ENCODE measurements around the gene MAP3K20.

Gene MAP3K20

DNA sequence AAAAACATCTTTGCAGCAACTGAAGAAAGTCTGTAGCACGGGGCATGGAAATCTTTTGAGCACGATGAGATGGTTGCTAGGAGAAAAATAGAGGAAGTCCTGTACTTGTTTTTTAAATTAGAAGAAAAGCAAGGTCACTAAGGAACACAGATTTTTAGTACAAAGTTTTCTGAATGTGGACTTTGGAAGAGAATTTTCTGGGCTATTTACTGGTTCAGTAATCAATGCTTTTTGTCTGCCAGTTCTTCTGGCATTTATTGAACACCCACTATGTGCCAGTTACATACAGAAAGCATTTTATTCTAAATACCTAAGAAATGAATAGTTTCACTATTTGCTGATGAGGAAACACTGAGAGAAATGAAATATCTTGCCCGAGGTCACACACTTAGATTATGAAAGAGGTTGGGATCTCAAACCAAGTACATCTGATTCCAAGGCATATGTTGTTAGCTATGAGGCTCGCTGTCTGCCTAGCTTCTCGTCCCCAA, 15.6 kb upstream of the MAP3K20 start:
- Mint-ChIP-seq H3K27ac (no peak overlapping the region), H3K4me1 (no peaks in the 10 kb centered on the region), H3K27me3 (peaks cover 17% of the 10 kb centered on the region), H3K36me3 (ENCODE audit: low read depth) (no peaks in the 10 kb centered on the region), H3K9me3 (no peaks in the 10 kb centered on the region), H3K4me3 (no peak overlapping the region)
- ATAC-seq (no peak), DNase-seq (no peak)

DNA sequence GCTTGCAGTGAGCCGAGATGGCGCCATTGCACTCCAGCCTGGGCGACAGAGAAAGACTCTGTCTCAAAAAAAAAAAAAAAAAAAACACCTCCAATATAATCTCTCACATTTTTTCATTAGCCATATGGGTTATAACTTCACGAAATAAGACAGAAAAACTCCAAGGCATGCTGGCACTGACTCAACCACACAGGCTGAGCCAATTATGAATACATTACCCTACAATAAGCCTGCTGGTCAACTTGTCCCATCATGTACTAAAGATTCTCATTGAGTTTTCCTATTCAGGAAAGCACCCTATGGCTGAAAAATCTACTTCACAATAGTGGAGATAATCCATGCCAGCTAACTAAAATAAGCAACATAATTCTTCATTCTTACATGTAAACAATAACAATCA, 12.8 kb upstream of the MAP3K20 start:
- no peaks in the 10 kb centered on the region for H3K9me3 Mint-ChIP-seq

DNA sequence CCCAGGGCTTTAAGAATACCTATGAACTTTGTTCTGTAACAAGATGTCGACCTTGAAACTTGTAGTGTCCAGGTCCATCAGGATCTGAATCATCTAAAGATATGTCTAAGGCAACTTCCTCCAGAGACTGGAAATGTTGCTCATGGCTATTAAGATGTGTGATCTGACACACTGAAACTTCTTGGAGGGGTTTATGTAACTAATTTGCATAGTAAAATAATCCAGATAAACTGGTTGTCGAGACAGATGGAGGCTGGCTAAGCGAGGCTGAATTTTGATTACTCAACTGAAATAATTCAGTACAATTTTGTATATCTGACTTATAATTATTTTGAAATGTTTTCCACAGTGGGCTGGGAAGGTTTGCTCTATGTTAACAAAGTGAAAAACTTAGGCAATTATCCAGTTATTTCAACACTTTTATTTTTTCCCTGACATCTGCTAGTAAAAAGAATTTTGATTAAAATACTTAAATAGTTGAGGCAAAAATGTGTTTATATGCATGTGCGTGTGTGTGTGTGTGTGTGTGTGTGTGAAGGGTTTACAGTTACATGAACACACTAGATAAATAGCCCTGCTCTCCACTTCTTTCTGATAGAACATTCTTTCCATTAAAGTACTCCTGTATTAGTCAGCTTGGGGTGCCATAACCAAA, 11.4 kb upstream of the MAP3K20 start:
- Mint-ChIP-seq H3K4me3 (no peak overlapping the region), H3K27ac (no peak overlapping the region), H3K9me3 (no peaks in the 10 kb centered on the region), H3K4me1 (no peaks in the 10 kb centered on the region), H3K36me3 (ENCODE audit: low read depth) (no peaks in the 10 kb centered on the region), H3K27me3 (peaks cover 26% of the 10 kb centered on the region)
- no peak for DNase-seq
- no peak for ATAC-seq

More for the DNA sequence above, 12.8 kb upstream of the MAP3K20 start:
- ATAC-seq (no peak), DNase-seq (no peak)
- H3K36me3 Mint-ChIP-seq (ENCODE audit: low read depth): no peaks in the 10 kb centered on the region
- H3K4me3 Mint-ChIP-seq: no peak overlapping the region
- H3K4me1 Mint-ChIP-seq: no peaks in the 10 kb centered on the region
- no peak overlapping the region for H3K27ac Mint-ChIP-seq
- H3K27me3 Mint-ChIP-seq: peaks cover 26% of the 10 kb centered on the region

DNA sequence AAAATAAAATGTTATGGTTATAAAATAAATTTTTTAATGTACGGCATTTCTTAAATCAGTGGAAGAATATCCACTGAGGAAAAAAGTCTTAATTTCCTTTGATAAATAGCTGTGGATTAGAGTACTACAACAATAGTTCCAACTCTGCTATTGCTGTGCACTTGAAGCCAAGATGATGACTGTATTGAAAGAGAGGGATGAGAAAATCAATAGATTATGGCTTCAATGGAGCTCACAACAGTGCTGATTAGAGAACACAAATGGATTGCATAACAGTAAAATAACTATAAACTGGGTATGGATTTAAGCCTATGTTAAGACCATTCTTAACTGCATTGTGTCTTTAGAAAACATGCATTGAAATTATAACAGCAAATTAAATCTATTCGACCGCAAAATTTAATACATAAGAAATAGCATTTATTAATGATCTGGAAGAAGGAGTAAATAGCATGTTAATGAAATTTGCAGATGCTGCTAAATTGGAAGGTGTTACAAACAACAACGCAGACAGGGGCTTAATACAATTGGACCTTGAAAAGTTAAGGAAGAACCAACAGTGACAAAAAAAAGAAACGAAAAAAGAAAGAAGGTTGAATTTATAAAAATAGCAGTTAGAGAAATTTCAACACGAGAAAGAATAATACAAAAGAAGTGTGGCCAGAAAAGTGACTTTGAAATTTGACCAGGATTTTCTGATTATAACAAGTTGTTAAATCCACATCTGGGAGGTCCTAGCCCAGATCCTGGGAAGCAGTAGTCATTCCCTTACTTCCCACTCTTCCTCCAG, 8.6 kb upstream of the MAP3K20 start:
- Mint-ChIP-seq H3K4me3 (no peak overlapping the region), H3K27me3 (peaks cover 26% of the 10 kb centered on the region), H3K4me1 (no peaks in the 10 kb centered on the region), H3K36me3 (ENCODE audit: low read depth) (no peaks in the 10 kb centered on the region), H3K9me3 (no peaks in the 10 kb centered on the region), H3K27ac (no peak overlapping the region)
- ATAC-seq (no peak), DNase-seq (no peak)

DNA sequence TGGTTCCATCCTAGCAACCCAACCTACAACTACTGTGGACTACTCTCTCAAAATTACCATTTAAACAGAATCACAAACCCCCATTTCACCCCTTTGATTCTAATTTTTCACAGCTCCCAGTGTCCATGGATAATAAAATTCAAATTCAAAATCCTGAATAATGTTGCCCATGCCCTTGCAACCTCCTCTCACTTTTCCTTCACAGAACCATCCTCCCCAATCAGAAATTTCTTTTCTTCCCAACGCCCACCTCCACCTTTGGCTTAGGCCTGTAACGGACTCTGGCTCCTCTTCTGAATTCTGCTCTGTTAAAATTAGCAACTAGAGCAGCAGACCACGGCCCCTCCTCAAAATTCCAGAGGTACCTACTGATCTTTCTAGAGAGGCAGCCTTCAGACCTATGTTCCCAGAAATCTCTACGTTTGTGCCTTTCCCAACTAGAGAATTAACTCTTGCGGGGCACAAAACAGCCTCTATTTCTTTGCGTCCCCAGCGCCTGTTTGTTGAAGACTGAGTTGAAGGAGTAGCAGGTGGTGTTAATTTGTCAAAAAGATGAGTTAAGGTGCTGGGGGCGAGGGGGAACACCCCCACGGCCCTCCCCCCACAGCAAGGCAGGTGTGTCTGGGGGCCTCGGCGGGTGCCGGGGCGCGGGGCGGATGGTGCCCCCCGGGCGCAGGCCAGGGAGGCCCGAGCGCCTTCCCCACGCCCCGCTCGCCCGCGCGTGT, 428 bp upstream of the MAP3K20 start:
- Mint-ChIP-seq H3K4me1 (peaks cover 22% of the 10 kb centered on the region), H3K27me3 (peaks cover 44% of the 10 kb centered on the region), H3K4me3 (peak overlapping the region; percentile 75), H3K36me3 (ENCODE audit: low read depth) (no peaks in the 10 kb centered on the region), H3K9me3 (no peaks in the 10 kb centered on the region), H3K27ac (no peak overlapping the region)
- DNase-seq: no peak
- ATAC-seq: no peak

DNA sequence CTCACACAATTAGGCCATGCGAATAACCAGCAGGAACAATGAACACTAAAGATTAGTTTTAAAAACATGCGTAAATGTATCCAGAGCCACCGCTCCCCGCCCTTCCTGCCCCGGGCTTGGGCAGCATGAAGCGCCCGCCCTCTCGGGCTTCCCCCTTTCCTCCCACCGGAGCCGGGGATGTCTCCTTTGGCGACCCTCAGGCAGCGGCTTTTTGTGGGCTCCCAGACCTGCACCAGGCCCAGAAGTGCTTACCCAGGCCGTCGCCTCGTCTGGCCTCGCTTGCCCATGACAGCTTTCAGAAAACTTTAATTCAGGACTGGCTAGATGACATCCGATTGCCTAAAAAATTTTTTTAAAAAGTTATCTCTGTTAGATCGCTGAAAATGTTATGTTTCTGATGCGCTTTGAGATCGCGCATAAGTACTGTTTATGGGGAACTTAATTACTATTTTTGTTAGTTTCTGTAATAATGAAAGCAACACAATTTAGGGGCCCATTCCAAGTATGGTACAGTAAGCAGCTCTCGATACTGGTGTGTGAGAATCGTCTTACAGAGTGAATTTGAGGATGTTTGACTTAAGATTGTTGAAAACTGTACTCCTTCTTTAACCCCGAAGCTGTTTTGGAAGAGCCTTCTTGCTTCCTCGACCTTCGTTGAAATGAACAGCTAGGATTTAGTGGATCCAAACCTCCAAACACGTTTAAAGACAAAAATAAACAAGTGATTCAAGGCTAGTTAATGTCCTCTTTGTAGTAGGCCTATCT, 1.1 kb downstream of the MAP3K20 start:
- Mint-ChIP-seq H3K27me3 (peaks cover 38% of the 10 kb centered on the region), H3K9me3 (no peaks in the 10 kb centered on the region), H3K4me3 (peak overlapping the region; percentile 83), H3K27ac (peak overlapping the region; percentile 79), H3K36me3 (ENCODE audit: low read depth) (peaks cover 1% of the 10 kb centered on the region), H3K4me1 (peaks cover 22% of the 10 kb centered on the region)
- peak; percentile 38 for DNase-seq
- peak; percentile 47 for ATAC-seq

DNA sequence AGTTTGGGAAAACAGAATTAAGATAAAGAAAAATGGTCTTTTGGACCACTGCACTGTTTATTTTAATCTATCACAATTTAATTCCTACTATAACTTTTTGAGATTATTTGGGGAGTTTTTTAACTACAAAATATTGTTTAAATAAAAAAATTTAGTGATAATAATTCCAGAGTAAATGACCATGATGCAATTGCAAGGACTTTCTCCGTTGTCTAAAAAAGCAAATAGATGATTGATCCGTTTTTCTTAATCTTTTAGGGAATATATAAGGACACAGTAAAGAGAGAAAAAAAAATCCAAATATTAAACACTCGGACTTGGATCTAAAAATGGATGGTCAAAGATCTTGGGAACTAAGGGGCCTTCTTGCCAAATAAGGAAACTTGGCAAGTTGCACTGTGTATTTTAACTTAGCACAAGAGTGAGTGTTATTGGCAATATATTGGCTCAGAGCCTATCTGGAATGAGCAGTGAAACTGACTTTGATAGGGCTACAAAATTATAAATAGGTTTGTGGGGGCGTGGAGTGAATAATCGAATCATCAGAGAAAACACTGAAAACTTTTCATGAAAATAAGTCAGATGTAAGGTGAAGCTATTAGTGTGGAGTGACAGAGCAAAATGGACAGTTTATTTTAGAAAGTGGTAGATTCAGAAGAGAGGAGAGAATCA, 2.0 kb downstream of the MAP3K20 start:
- Mint-ChIP-seq H3K27me3 (peaks cover 36% of the 10 kb centered on the region), H3K9me3 (no peaks in the 10 kb centered on the region), H3K4me3 (peak overlapping the region; percentile 83), H3K4me1 (peaks cover 22% of the 10 kb centered on the region), H3K27ac (no peak overlapping the region), H3K36me3 (ENCODE audit: low read depth) (peaks cover 1% of the 10 kb centered on the region)
- ATAC-seq (no peak), DNase-seq (no peak)

DNA sequence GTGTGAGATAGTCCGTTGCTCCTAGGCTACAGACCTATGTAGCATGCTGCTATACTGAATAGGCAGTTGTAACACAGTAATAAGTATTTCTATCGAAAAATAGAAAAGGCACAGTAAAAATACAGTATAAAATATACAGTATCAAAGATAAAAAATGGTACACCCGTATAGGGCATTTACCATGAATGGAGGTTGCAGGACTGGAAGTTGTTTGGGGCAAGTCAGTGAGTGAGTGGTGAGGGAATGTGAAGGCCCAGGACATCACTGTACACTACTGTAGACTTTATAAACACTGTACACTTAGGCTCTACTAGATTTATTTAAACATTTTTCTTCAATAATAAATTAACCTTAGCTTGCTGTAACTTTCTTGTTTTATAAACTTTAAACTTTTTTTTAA, 3.5 kb downstream of the MAP3K20 start:
- peaks cover 1% of the 10 kb centered on the region for H3K36me3 Mint-ChIP-seq (ENCODE audit: low read depth)
- no peak overlapping the region for H3K4me3 Mint-ChIP-seq
- H3K27me3 Mint-ChIP-seq: peaks cover 38% of the 10 kb centered on the region
- H3K4me1 Mint-ChIP-seq: peaks cover 22% of the 10 kb centered on the region
- ATAC-seq (no peak), DNase-seq (no peak)
- no peak overlapping the region for H3K27ac Mint-ChIP-seq
- no peaks in the 10 kb centered on the region for H3K9me3 Mint-ChIP-seq

DNA sequence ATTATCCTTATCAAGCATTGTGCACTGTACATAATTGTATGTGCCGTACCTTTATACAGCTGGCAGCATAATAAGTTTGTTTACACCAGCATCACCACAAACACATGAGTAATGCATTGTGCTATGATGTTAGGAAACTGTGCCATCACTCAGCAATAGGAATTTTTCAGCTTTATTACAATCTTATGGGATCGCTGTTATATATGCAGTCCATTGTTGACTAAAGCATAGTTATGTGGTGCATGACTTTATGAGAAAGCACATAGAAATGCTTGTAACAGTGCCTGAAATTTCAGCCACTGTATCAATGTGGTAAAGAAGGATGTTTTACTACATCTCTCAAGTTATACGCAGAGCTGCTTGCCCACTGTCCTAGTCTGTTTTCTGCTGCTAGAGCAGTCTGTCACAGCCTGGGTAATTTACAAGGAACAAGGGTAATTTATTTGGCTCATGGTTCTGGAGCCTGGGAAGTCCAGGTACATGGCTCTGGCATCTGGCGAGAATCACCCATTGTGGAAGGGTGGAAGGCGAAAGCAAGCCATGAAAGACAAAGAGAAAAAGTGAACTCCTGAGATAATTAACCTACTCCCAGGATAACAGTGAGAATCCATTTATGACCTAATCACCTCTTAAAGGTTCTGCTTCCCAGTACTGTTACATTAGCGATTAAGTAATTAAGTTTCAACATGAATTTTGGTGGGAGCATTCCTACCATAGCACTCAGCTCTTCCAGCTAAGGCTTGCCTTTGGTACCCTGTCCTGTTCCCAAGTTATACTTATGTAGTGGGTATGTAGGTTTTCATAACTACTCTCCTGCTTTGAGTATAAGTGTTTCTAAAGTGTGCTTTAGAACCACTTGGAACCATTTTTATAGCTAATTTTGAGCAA, 4.6 kb downstream of the MAP3K20 start:
- Mint-ChIP-seq H3K27me3 (peaks cover 36% of the 10 kb centered on the region), H3K27ac (no peak overlapping the region), H3K9me3 (no peaks in the 10 kb centered on the region), H3K4me1 (peaks cover 15% of the 10 kb centered on the region), H3K36me3 (ENCODE audit: low read depth) (peaks cover 1% of the 10 kb centered on the region), H3K4me3 (no peak overlapping the region)
- no peak for DNase-seq
- ATAC-seq: no peak

DNA sequence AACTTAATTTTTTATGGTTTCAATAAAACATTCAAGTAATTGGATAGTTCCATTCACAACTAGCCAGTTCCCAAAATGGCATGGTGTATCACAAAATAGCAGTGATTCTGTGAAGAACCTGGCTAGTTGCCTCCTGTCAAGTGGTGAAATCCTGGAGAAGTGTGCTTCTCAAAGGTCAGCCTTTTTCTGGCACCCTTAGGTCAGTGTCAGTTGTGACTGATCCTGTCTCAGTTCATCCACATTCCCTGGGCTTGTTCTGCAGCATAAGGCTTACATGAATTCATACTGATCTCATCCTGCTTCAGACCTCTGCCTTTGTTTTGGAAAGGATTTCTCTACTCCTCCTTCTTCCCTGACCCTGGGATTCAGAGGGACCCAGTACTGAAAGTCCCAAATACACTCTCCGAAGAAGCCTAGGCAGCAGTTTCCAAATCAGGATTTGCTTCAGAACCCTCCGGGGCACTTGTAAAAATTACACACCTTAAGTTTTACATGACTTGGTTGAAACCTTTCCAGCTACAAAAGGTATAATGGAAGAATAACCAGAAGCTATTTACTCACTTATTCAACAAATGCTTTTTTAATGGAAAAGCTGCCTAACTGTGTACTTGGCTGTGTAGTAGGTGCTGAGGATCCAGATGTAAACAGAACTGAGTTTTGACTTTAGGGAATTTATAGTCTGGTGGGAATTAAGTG, 11.0 kb downstream of the MAP3K20 start:
- H3K4me3 Mint-ChIP-seq: no peak overlapping the region

DNA sequence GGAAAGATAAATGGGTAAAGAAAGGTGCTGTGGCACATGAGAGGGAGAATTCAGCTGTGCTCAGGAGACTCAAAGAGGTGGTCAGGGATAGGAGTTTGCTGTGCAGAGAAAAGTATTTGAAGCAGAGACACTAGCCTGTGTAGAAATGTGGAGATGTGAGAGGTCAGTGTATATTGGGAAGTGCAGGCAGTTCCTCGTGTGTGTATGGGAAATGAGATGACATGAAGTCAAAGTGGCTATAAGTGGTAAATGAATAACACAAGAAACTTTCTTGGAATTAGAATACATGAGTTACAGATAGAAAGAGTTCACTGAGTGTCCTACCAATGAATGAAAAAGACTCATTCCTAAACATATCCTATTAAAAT, 11.6 kb downstream of the MAP3K20 start:
- DNase-seq (no peak), ATAC-seq (no peak)
- peaks cover 20% of the 10 kb centered on the region for H3K27me3 Mint-ChIP-seq
- no peak overlapping the region for H3K4me3 Mint-ChIP-seq
- no peaks in the 10 kb centered on the region for H3K36me3 Mint-ChIP-seq (ENCODE audit: low read depth)
- H3K9me3 Mint-ChIP-seq: no peaks in the 10 kb centered on the region
- H3K27ac Mint-ChIP-seq: no peak overlapping the region
- H3K4me1 Mint-ChIP-seq: no peaks in the 10 kb centered on the region

More for the DNA sequence above, 11.0 kb downstream of the MAP3K20 start:
- Mint-ChIP-seq H3K4me1 (no peaks in the 10 kb centered on the region), H3K36me3 (ENCODE audit: low read depth) (no peaks in the 10 kb centered on the region), H3K27me3 (peaks cover 20% of the 10 kb centered on the region), H3K27ac (no peak overlapping the region), H3K9me3 (no peaks in the 10 kb centered on the region)
- ATAC-seq: no peak
- DNase-seq: no peak

DNA sequence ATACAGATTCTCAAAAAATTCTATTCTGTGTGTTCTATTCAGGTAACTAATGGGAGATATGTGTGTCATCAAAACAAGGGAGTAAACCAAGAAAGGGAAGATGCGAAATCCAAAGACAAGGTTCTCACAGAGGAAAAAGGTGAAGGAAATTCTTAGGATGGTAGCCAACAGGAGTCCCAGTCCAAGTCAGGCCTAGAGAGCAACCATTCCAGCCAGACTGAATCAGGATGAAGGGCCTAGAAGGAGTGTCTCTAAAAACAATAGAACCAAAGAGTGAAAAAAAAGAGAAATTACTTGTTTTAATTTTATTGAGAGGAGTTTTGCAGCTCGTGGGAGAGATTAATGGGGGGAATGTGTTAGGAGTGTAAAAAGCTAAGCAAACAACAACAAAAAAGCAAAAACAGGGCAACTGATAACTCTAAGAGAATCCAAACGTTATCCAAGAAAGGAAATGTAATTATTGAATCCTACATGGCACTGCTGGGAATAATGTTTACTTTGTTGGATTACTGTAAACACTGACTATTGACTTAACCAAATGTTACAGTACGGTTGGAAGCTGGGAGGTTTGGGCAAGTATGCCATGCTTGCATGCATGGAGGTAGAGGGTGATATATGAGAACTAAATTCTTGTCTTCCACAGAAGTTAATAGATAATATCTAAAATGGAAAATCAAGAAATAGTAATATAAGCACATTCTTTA, 12.3 kb downstream of the MAP3K20 start:
- no peaks in the 10 kb centered on the region for H3K4me1 Mint-ChIP-seq
- H3K36me3 Mint-ChIP-seq (ENCODE audit: low read depth): no peaks in the 10 kb centered on the region
- DNase-seq: no peak
- no peak overlapping the region for H3K27ac Mint-ChIP-seq
- no peak for ATAC-seq
- H3K27me3 Mint-ChIP-seq: peaks cover 17% of the 10 kb centered on the region
- no peaks in the 10 kb centered on the region for H3K9me3 Mint-ChIP-seq
- no peak overlapping the region for H3K4me3 Mint-ChIP-seq
